Measurements from ENCODE around the gene FGD5.

Gene FGD5

GRCh38 chr3:14870783-14871060, 52.0 kb downstream of the FGD5 start:
- TF ChIP-seq CTCF (IDR thresholded peaks at IDR 0.05; ENCODE audit: control insufficient read depth, extremely low read depth, insufficient read depth) = no peak
- no peak for DNase-seq (ENCODE audit: low read depth)
- no peak overlapping the region for H3K4me3 ChIP-seq (ENCODE audit: low read depth, low read length)

- no peak overlapping the region for H3K4me3 ChIP-seq (ENCODE audit: low read depth, low read length)
- no peak for DNase-seq (ENCODE audit: low read depth)
- no peak for TF ChIP-seq CTCF (IDR thresholded peaks at IDR 0.05; ENCODE audit: control insufficient read depth, extremely low read depth, insufficient read depth)
Measured at GRCh38 chr3:14871456-14872200, 52.9 kb downstream of the FGD5 start.

- no peak for TF ChIP-seq CTCF (IDR thresholded peaks at IDR 0.05; ENCODE audit: control insufficient read depth, extremely low read depth, insufficient read depth)
- DNase-seq (ENCODE audit: low read depth) = no peak
- H3K4me3 ChIP-seq (ENCODE audit: low read depth, low read length) = no peak overlapping the region
Measured at GRCh38 chr3:14872706-14873105, 53.9 kb downstream of the FGD5 start.

- DNase-seq (ENCODE audit: low read depth) = no peak
- H3K4me3 ChIP-seq (ENCODE audit: low read depth, low read length) = no peak overlapping the region
- TF ChIP-seq CTCF (IDR thresholded peaks at IDR 0.05; ENCODE audit: control insufficient read depth, extremely low read depth, insufficient read depth) = no peak
Measured at GRCh38 chr3:14874784-14875183, 56.0 kb downstream of the FGD5 start.

GRCh38 chr3:14875411-14876175, 56.8 kb downstream of the FGD5 start:
- TF ChIP-seq CTCF (IDR thresholded peaks at IDR 0.05; ENCODE audit: control insufficient read depth, extremely low read depth, insufficient read depth) = no peak
- no peak for DNase-seq (ENCODE audit: low read depth)
- no peak overlapping the region for H3K4me3 ChIP-seq (ENCODE audit: low read depth, low read length)

GRCh38 chr3:14876921-14877333, 58.2 kb downstream of the FGD5 start:
- DNase-seq (ENCODE audit: low read depth) = peak; percentile 72
- no peak overlapping the region for H3K4me3 ChIP-seq (ENCODE audit: low read depth, low read length)
- TF ChIP-seq CTCF (IDR thresholded peaks at IDR 0.05; ENCODE audit: control insufficient read depth, extremely low read depth, insufficient read depth) = no peak

Data from LNCaP clone FGC (cell line).